Measurements from ENCODE around the gene ZMAT5.

DNA sequence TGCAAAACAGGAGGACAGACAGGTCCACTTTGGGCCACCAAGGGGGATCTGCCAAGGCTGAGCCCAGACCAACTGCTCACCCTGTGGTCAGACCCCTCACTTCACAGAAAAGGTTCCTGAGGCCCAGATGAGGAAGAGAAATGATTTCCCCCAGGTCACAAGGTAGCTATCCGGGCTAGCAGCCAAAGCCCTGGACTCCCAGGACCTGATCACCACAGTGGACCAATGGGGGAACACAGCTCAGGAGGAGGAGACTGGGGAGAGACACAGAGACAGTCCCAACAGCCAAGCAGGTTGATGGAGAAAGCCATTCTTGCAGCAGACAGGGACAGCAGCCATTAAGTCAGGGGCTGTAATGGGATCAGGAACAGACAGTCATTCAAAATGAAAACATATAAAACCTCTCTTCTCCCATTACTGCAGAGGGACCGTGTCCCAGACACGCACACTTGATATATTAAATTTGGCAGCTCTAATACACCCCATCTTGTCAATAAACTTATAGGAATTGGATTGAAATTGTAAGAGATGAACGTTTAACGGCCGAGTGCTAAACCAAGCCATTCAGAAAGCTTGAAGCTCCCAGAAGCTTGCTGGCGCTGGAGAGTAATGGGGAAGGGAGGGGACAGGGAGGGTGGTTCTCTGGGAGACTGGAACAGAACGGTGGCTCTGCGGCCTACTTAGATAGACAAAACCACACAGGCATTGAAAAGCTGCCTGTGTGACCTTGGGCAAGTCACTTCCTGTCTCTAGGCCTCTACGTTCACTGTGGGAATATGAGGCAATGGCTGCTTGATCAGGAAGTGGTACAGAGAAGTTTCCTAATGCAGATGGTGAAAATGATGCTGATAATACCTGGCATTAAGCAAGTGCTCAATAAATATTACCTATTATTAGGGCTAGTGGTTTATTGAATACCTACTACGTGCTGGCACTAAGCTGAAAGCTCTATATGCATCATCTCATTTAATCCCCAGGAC, 16.0 kb downstream of the ZMAT5 start:
- TF ChIP-seq, protein P1, sequence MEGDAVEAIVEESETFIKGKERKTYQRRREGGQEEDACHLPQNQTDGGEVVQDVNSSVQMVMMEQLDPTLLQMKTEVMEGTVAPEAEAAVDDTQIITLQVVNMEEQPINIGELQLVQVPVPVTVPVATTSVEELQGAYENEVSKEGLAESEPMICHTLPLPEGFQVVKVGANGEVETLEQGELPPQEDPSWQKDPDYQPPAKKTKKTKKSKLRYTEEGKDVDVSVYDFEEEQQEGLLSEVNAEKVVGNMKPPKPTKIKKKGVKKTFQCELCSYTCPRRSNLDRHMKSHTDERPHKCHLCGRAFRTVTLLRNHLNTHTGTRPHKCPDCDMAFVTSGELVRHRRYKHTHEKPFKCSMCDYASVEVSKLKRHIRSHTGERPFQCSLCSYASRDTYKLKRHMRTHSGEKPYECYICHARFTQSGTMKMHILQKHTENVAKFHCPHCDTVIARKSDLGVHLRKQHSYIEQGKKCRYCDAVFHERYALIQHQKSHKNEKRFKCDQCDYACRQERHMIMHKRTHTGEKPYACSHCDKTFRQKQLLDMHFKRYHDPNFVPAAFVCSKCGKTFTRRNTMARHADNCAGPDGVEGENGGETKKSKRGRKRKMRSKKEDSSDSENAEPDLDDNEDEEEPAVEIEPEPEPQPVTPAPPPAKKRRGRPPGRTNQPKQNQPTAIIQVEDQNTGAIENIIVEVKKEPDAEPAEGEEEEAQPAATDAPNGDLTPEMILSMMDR (IDR thresholded peaks at IDR 0.05): no peak
- TF ChIP-seq MYC (IDR thresholded peaks at IDR 0.05; ENCODE audit: borderline replicate concordance, low read length) (no peak), CHD2 (IDR thresholded peaks at IDR 0.05; ENCODE audit: low read length, partially characterized antibody) (no peak), BHLHE40 (IDR thresholded peaks at IDR 0.05; ENCODE audit: low read depth, low read length) (no peak), POLR2A (IDR thresholded peaks at IDR 0.05; ENCODE audit: low read length) (no peak), SMC3 (IDR thresholded peaks at IDR 0.05) (no peak), JUN (IDR thresholded peaks at IDR 0.05) (no peak), POLR2AphosphoS2 (conservative IDR thresholded peaks at IDR 0.05; ENCODE audit: low read length) (no peak), CEBPB (IDR thresholded peaks at IDR 0.05) (no peak), ESRRA (IDR thresholded peaks at IDR 0.05; ENCODE audit: borderline replicate concordance, low read length) (no peak), CHD4 (IDR thresholded peaks at IDR 0.05; ENCODE audit: borderline replicate concordance) (no peak), CBX2 (IDR thresholded peaks at IDR 0.05; ENCODE audit: borderline replicate concordance, low read depth) (no peak)
- TF ChIP-seq, protein P2, sequence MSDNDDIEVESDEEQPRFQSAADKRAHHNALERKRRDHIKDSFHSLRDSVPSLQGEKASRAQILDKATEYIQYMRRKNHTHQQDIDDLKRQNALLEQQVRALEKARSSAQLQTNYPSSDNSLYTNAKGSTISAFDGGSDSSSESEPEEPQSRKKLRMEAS (IDR thresholded peaks at IDR 0.05): no peak

All from A549 (cell line).